ENCODE data around the gene ZNF302.

- TF ChIP-seq CTCF (conservative IDR thresholded peaks at IDR 0.05; ENCODE audit: low read depth, low read length) (no peak), EZH2 (IDR thresholded peaks at IDR 0.05; ENCODE audit: low read length, unreplicated experiment) (no peak), EZH2phosphoT487 (IDR thresholded peaks at IDR 0.05; ENCODE audit: borderline replicate concordance, low read length) (no peak)
Observed at GRCh38 chr19:34661357-34661756, 16.1 kb upstream of the ZNF302 start.

Measured in PC-3 (cell line).